HG03520 (cell line): ENCODE data around the gene LDLRAD4.
"Not testable (repeated sequence)": the region's sequence is repeated elsewhere in the genome, so short reads cannot be mapped to it uniquely, and the experiment has no call there.

Experiments
- ATAC-seq: cut with Tn5 transposase; IDR thresholded peaks from one replicate; pipeline ENCODE4 v1.9.1; 2021; ENCODE audit warnings: mild to moderate bottlenecking, moderate library complexity; ENCODE audit not compliant: unreplicated experiment

The LDLRAD4 gene

DNA sequence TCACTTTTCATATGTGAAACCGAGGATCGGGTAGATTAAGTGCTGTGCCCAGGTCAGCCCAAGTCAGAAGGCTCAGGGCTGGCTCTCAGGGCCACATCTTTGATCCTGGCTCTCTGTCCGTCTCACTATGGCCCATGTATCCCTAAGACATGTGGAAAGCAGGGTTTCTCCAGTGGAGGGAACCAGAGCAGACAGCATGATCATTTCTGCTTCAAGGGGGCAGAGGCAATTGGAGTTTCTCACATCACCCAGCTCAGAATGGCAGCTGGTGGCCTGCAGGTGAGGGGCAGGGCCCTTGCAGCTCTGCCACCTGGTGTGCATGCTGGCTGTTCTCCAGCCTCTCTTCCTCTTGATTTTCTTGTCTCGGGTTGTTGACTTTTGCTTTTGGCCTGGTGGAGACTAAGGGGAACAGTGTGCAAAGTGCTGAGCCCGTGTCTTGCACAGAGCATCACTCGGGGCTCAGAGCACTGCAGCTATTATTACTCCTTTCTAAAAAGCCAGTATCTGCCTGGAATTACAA lies 27.0 kb downstream of the LDLRAD4 start:
- no peak for ATAC-seq

GRCh38 chr18:13246121-13246520 lies 27.6 kb downstream of the LDLRAD4 start:
- ATAC-seq, result no peak

GRCh38 chr18:13246591-13246990 lies 28.0 kb downstream of the LDLRAD4 start:
- no peak for ATAC-seq

GRCh38 chr18:13247506-13247905 lies 28.9 kb downstream of the LDLRAD4 start:
- ATAC-seq, result no peak

DNA sequence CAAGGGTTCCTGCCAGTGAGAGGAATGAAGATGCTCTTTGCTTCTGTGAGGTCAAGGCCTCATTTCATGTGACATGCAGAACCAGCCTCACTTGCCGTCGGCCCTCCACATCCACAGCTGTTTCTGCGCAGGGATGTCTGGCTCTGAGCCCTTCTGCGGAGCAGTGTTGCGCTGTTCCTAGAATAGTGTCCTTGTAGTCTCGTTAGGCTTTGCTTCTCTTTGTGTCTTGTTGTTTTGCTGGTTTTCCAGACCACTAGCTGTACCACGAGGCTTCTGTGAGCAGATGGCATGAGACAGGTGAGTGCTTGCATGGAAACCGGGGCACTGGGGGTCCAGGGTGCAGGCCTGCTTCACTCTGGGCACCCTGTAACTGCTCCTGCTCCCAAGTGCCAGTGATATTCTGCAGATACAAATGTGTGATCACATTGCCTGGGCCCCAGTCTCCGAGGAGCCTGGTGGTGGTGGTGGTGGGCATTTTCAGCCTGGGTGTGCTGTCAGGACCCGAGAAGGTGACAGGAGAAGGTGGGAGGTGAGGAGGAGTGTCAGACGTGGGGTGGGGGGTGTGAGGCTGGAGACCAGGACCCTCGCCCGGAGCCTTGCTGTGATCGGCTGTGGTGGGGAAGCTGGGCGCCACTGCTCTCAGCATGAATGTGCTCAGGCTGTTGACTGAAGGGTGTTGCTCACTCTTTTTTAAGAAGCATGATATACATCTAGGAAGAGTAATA lies 34.3 kb downstream of the LDLRAD4 start:
- ATAC-seq, result no peak

- no peak for ATAC-seq
Measured at GRCh38 chr18:13253786-13254688, 35.5 kb downstream of the LDLRAD4 start.

DNA sequence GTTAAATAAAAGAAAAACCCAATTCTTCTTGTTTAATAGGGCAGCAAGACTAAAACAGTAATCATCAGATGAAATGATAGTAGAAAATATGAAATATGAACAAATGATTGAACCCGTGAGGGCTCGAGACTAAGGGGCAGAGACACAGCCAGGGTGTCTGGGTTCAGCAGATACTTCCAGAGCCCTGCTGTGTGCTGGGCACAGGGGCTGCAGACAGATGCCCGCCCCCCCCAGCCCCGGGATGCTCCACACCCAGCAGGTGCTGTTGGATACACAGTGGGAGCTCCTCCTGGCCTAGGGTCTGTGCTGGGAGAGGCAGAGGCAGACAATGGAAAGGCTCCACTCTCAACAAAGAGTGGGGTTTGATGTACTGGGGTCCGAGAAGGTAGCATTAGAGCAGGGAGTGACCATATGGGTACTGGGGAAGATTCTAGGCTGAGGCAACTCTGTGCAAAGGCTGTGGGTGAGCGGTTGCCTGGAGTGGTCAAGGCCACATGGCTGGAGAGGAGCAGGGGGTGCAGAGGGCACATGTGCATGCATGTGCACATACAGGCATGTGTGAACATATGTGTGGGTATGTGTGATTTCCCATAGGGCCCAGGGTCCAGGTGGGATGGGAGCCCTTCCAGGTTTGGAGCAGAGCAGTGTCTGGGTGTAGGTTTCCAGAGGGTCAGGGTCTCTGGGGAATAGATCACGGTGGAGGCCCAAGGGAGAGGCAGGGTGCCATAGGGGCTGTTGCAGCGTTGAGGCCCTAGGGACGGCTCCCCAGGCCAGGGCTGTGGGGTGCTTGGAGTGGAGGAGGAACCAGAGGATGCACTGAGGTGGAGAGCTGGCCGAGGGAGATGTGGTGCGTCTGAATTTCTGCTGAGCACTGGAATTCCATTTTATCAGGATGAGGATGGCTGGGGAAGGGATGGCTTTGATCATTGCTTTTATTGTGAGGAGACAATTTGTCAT lies 36.7 kb downstream of the LDLRAD4 start:
- no peak for ATAC-seq

DNA sequence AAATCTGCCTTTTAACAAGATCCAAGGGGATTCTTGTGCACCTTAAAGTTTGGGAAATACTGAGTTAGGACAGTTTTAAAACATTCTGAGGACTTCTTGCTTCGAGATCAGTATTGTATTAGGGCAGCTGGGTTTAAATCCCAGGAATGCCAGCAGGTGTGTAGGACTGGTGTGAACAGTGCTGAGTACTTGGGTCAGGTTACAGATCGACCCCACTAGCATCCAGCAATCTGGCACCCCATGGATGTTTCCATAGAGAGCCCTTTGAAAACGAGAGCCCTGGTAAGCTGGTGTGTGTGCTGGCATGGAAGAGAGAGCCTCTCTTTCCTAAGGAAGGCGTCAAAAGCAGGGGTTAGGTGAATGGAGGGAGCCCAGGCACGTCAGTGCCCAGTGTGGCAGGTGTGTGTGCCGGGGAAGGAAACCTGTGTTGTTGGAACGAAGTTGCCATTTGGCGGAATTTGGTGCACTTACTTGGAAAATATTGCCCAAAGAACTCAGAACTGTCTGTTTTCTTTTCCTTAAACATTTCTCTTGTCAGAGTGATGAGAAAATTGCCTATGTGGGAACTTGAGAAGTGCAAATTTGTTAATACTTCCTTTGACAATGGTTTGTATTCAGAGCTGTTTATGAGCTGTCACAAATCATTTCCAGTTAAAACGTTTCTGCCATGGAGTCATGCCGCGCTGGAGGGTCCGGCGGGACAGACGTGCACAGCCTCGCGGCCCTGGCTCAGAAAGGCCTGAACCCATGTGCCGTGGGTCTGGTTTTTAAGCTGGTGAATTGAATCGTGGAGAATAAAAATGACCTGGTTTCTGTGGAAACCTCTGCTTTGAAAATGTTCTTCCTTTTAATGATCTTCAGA lies 38.1 kb downstream of the LDLRAD4 start:
- no peak for ATAC-seq

- no peak for ATAC-seq
Measured at GRCh38 chr18:13257361-13257980, 38.9 kb downstream of the LDLRAD4 start.

GRCh38 chr18:13258921-13259320 lies 40.4 kb downstream of the LDLRAD4 start:
- ATAC-seq, result no peak

GRCh38 chr18:13259701-13260100 lies 41.1 kb downstream of the LDLRAD4 start:
- no peak for ATAC-seq

DNA sequence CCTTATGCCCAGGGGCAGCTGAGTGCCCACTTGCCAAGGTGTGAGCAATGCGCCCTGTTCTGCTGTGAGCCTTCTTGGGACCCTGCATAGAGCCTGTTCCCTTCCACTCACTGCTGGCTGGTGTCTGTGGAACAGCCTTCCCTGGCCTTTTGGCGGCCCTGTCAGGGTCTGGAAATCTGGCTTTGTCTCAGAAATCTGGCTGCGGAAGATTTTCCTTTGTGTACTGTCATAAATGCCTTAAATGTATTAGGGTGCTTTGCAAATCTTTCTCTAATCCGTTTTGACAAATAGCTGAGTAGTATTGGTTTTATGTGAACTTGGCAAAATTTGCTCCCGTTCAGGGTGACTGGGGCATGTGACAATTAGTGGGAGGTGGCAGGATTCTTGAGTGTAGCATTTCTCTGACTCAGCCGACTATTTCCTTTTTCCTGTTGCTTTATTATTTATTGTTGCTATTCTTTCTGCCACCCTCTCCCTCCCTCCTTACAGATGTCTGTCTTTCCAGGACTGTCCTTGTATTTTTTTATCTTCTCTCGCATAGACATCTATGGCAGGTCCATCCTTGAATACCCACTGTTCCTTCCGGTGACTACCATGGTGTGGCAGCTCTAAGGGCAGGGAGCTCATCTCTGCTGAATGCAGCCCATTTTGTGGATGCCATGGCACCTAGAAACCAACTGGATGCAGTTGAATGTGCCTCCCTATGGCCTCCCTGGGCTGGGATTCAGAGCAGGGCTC lies 41.8 kb downstream of the LDLRAD4 start:
- no peak for ATAC-seq

DNA sequence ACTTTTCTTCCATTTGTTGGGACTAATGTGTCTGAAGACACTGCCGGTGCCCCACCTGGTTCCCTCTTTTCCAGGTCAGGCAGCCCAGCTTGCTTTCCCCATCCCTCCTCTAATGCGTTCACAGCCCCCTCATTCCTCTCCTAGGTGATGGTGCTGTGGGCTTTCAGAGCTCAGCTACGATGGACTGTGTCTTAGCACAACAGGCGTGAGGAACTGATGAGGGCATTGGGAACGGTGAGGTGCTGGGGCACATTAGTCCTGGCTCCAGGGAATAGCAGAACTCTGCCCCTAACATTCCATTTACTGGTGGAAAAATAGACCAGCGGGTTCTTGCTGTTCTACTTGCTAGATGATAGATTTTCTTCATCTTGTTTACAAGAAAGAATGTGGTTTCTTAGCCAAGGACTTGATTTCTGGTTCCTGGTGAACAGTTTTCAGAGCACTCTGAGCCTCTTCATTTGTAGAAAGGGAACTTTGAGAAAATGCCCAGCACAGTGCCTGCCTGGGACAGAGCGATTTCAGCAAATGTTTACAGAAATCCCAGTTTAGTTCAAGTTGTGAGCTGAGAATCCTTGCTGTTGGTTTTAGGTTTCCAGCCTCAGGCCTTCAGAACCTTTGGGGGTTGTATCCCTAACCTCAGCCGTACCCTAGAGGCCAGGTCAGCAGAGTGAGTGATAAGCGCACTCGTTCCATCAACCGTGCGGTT lies 42.5 kb downstream of the LDLRAD4 start:
- ATAC-seq, result no peak

DNA sequence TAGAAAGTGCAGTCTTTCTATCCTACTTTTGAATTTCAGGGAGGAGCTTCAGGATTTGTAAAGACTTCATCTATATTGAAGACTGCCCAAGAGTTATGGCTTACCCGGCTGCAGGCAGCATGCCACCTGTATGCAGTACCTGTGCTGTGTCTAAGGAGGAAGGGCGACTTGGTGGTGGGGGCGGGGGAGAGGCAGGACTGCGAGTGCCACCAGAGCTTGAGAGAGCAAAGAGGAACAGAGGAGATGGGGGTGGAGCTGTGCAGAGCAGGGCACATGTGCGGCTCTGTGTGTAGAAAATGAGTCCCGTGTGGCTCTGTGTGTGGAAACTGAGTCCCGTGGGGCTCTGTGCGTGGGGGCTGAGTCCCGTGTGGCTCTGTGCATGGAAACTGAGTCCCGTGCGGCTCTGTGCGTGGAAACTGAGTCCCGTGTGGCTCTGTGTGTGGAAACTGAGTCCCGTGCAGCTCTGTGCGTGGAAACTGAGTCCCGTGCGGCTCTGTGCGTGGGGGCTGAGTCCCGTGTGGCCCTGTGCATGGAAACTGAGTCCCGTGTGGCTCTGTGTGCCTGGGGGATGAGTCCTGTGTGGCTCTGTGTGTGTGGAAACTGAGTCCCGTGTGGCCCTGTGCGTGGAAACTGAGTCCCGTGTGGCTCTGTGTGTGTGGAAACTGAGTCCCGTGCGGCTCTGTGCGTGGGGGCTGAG lies 43.2 kb downstream of the LDLRAD4 start:
- no peak for ATAC-seq

- ATAC-seq, result not testable (repeated sequence)
Measured at GRCh38 chr18:13262358-13262680, 43.8 kb downstream of the LDLRAD4 start.

DNA sequence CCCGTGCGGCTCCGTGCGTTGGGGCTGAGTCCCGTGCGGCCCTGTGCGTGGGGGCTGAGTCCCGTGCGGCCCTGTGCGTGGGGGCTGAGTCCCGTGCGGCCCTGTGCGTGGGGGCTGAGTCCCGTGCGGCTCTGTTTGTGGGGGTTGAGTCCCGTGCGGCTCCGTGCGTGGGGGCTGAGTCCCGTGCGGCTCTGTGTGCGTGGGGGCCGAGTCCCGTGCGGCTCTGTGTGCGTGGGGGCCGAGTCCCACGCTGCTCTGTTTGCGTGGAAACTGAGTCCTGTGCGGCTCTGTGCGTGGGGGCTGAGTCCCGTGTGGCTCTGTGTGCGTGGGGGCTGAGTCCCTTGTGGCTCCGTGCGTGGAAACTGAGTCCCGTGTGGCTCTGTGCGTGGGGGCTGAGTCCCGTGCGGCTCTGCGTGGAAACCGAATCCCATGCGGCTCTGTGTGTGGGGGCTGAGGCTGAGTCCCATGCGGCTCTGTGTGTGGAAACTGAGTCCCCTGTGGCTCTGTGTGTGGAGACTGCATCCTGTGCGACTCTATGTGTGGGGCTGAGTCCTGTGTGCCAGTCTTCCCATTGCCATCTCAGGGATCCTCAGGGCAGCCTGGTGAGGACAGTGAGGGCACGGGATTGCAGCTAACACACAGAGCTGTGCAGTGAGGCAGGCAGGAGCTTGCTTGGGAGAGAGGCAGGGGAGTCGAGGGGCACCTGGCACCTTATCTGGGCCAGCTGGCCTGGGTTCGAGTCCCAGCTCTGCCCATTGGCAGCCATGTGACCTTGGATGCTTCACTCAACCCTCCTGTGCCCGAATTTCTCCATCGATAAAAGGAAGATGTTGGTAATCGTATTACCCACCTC lies 44.5 kb downstream of the LDLRAD4 start:
- ATAC-seq, result no peak
